ENCODE measurements around the gene HECTD2. TPM values are rescaled to one million over a fixed set of nuclear protein-coding genes. Genes with fewer than 3 reads are reported as not detected.
"Not testable (repeated sequence)": the region's sequence is repeated elsewhere in the genome, so short reads cannot be mapped to it uniquely, and the experiment has no call there.

HECTD2 gene
- total RNA-seq, 1 experiment from 2014 or later, result 9.4 TPM

- TF ChIP-seq SMAD4 (CRISPR knock-in tag; IDR thresholded peaks at IDR 0.05) (no peak), CBFB (CRISPR knock-in tag; IDR thresholded peaks at IDR 0.05; ENCODE audit: low read depth) (no peak), JAZF1 (CRISPR knock-in tag; IDR thresholded peaks at IDR 0.05) (no peak), CDX4 (CRISPR knock-in tag; IDR thresholded peaks at IDR 0.05; ENCODE audit: borderline replicate concordance) (no peak), ERG (CRISPR knock-in tag; IDR thresholded peaks at IDR 0.05) (no peak), ZNF263 (CRISPR knock-in tag; IDR thresholded peaks at IDR 0.05; ENCODE audit: low read depth) (no peak), MLX (CRISPR knock-in tag; IDR thresholded peaks at IDR 0.05) (no peak), ZNF219 (CRISPR knock-in tag; IDR thresholded peaks at IDR 0.05; ENCODE audit: borderline replicate concordance) (no peak), RELA (CRISPR knock-in tag; IDR thresholded peaks at IDR 0.05; ENCODE audit: borderline replicate concordance) (no peak), USF1 (CRISPR knock-in tag; IDR thresholded peaks at IDR 0.05) (no peak), E2F5 (CRISPR knock-in tag; IDR thresholded peaks at IDR 0.05) (no peak), TCF7 (CRISPR knock-in tag; IDR thresholded peaks at IDR 0.05; ENCODE audit: low read depth) (no peak), ZNF138 (CRISPR knock-in tag; conservative IDR thresholded peaks at IDR 0.05) (no peak), MXD4 (CRISPR knock-in tag; IDR thresholded peaks at IDR 0.05; ENCODE audit: borderline replicate concordance) (no peak), ZNF317 (CRISPR knock-in tag; IDR thresholded peaks at IDR 0.05; ENCODE audit: borderline replicate concordance, low read depth) (no peak), NR2C2 (CRISPR knock-in tag; IDR thresholded peaks at IDR 0.05) (no peak), FOXJ3 (CRISPR knock-in tag; IDR thresholded peaks at IDR 0.05; ENCODE audit: borderline replicate concordance) (no peak)
- CTCF ChIA-PET, result no interaction called here
- no peak overlapping the region for H3K4me3 Mint-ChIP-seq
Observed at GRCh38 chr10:91360461-91360860, 49.7 kb upstream of the HECTD2 start.

GRCh38 chr10:91365519-91365918 lies 44.6 kb upstream of the HECTD2 start:
- H3K4me3 Mint-ChIP-seq; ATAC-seq; H3K27ac Mint-ChIP-seq; H3K36me3 Mint-ChIP-seq; CTCF ChIA-PET; H3K27me3 Mint-ChIP-seq (ENCODE audit: low read depth); POLR2A ChIA-PET; DNase-seq (ENCODE audit: low spot score); H3K4me1 Mint-ChIP-seq: not testable (repeated sequence)
- peaks cover 15% of the 10 kb centered on the region for H3K9me3 Mint-ChIP-seq

More at GRCh38 chr10:91360461-91360860, 49.7 kb upstream of the HECTD2 start:
- peaks cover 15% of the 10 kb centered on the region for H3K9me3 Mint-ChIP-seq
- POLR2A ChIA-PET, result no interaction called here
- H3K27me3 Mint-ChIP-seq (ENCODE audit: low read depth), result peaks cover 9% of the 10 kb centered on the region
- ATAC-seq (no peak), DNase-seq (ENCODE audit: low spot score) (no peak)
- H3K27ac Mint-ChIP-seq, result no peak overlapping the region
- no peaks in the 10 kb centered on the region; the same call in 1 of the 2 replicates for H3K36me3 Mint-ChIP-seq
- H3K4me1 Mint-ChIP-seq, result no peaks in the 10 kb centered on the region

- Mint-ChIP-seq H3K4me3 (no peak overlapping the region), H3K4me1 (no peaks in the 10 kb centered on the region), H3K36me3 (no peaks in the 10 kb centered on the region; the same call in 1 of the 2 replicates), H3K9me3 (peaks cover 15% of the 10 kb centered on the region), H3K27me3 (ENCODE audit: low read depth) (peaks cover 5% of the 10 kb centered on the region), H3K27ac (no peak overlapping the region)
- ATAC-seq, result no peak
- CTCF ChIA-PET, result no interaction called here
- POLR2A ChIA-PET, result no interaction called here
- TF ChIP-seq E2F4 (CRISPR knock-in tag; IDR thresholded peaks at IDR 0.05; ENCODE audit: borderline replicate concordance, low read depth), result no peak
- TF ChIP-seq NFYB (CRISPR knock-in tag; conservative IDR thresholded peaks at IDR 0.05; ENCODE audit: low read depth), result no peak
- no peak for TF ChIP-seq SP1 (CRISPR knock-in tag; conservative IDR thresholded peaks at IDR 0.05)
- TF ChIP-seq SMAD3 (CRISPR knock-in tag; IDR thresholded peaks at IDR 0.05; ENCODE audit: borderline replicate concordance), result no peak
- TF ChIP-seq ATF2 (CRISPR knock-in tag; IDR thresholded peaks at IDR 0.05; ENCODE audit: borderline replicate concordance, low read depth), result no peak
- no peak for DNase-seq (ENCODE audit: low spot score)
Observed at GRCh38 chr10:91366704-91367103, 43.4 kb upstream of the HECTD2 start.
